Activated CD4-positive, alpha-beta T cell treated with anti-CD3 and anti-CD28 coated beads for 24 hours (primary cell): ENCODE measurements around the gene ERCC6.
A peak's percentile ranks its signal among the peaks of the same experiment; 100 is the strongest.

Source experiments
- DNase-seq, 2 donors: peaks; one replicate each; pipeline ENCODE4 v3.0.0-alpha.2; 2020; ENCODE audit warnings: low read depth in 2 of 2

ERCC6 gene

GRCh38 chr10:49549640-49550346, 10.9 kb upstream of the ERCC6 start:
- DNase-seq, result no peak

DNA sequence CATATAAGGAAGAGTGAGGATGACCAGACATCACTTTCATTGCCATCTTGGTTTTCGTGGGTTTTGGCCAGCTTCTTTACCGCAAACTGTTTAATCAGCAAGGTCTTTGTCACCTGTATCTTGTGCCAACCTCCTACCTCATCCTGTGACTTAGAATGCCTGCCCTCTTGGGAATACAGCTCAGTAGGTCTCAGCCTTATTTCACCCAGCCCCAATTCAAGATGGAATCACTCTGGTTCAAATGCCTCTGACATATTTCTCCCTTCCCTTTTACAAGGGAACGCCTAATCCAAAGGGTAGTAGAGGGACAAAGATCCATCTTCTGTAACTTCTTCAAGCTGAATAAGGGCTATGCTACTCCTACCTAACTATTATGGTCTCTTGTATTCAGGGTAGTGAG, 4.7 kb upstream of the ERCC6 start:
- DNase-seq, result no peak

GRCh38 chr10:49542353-49542752, 3.4 kb upstream of the ERCC6 start:
- no peak for DNase-seq

DNA sequence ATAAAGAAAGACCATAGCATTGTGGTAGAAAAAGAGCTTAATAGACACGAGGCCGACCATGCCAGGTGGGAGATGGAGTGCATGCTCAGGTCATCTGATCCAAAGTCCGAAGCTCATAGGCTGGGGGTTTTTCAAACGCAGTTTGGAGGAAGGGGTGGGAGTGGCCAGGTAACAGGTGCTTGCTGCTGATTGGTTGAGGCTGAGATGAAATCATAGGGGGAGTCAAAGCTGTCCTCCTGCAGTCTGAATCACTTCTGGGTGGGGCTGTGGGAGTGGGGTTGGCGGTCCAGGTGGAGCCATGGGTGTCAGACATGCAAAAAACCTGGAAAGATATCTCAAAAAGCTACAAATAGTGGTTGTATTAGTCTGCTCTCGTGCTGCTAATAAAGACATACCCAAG, 2.8 kb upstream of the ERCC6 start:
- no peak for DNase-seq

DNA sequence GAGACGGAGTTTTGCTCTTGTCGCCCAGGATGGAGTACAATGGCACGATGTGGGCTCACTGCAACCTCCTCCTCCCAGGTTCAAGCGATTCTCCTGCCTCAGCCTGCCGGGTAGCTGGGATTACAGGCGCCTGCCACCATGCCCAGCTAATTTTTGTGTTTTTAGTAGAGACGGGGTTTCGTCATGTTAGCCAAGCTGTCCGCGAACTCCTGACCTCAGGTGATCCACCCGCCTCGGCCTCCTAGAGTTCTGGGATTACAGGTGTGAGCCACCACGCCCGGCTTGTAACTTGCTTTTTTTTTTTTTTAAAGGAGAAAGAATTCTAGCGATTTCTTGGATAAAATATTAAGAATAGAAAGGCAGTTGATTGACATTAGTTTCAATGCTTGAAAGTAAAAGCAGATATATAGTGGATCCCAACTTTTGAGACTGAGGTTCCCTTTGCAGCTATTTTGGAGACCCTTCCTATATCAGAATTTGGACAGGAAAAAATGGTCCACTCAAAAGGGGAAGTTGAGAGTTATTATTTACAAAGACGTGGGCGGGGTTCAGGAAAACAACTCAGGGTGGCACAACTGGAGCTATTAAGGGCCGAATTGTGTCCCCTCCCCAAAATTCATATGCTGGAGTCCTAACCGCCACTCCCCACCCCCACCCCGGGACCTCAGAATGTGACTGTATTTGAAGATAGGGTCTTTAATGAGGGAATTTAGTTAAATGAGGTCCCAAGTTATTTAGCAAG, 1.3 kb upstream of the ERCC6 start:
- DNase-seq, result no peak

GRCh38 chr10:49539320-49539885, 482 bp upstream of the ERCC6 start:
- DNase-seq, result peak in 1 of 2 donors; percentile 1

DNA sequence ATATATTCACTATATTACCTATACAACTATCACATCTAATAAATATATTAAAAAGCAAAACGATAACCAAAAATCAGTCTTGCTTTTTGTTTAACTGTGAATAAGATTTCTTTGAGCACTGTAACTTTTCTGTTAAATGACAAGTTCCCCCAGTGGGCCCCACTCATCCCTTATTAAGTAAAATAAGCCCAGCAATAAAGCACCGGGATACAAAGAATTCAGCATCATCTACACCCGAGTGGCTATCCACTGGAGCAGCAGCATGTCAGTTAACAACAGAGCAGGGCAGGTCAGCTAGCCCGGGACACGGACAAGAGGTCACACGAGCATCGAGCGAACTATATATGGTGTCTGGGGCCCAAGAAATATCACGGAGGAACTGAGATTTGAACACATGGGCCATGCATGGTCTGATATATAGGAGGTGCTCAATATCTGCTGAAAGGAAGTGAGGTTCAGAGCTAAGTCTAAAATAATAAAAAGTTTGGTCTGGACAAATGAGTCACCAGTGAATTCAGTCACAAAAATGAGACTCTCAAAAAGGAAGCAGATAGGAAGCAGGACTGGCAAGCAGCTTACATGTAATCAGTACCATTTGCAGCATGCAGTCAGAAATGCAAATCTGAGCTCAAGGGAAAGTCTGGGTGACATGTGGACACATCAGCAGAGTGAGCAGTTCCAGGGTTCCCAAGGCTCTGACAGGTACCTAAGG, 4.1 kb downstream of the ERCC6 start:
- no peak for DNase-seq

- no peak for DNase-seq
Observed at GRCh38 chr10:49532461-49532860, 6.5 kb downstream of the ERCC6 start.

DNA sequence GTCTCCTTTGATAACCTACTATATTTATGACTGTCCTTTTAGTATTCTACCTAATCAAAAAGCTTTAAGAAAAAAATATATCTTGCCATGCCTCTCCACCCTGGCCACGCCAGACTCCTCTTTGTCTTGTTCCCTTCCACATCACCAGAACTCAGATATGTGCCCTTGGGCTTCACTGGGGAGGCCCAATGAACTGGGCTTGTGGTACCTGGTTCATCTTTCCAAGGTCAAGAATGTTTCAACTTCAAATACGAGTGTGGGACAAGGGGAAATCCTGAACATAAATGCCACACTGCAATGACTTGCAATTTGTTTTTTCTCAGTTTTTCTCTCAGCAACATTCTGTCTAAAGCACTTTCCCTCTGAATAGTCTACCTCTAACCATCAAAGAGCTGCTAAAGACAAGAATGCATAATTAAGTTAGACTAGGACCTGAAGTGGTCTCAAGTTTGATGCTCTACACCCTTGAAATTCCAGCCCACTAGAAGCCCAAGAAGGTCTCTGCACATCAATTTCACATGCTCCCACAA, 9.9 kb downstream of the ERCC6 start:
- no peak for DNase-seq

DNA sequence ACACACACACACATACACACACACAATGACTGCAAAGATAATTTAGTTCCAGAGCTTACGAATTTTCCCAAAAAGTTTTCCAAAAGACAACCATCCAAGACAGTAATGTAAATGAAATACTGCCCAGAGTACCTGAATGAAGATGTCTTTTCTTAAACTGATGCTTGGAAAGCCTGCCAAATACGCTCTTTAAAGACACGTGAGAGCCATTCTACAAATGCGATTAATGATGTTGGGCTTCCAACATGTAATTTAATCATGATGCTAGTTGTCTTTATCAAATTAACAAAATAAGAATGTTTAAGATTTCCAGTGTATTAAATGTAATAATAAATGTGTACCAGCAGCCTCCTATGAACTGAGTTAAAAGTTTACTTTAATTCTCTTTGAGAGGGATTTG, 11.1 kb downstream of the ERCC6 start:
- no peak for DNase-seq

DNA sequence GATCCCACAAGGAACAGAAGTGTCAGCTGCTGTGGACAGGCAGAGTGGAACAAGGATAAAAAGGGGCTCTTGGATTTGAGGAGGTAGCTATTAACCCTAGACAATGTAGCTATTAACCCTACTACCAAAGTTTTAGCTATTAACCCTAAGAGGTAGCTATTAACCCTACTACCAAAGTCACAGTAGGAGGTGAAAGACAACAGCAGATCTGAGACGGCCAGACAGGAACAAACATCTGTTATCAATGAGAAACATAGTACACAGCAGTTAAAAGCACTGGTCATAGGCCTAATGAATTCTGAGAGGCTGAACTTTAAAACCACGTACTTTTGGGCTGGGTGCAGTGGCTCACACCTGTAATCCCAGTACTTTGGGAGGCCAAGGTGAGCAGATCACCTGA, 11.9 kb downstream of the ERCC6 start:
- DNase-seq, result no peak

DNA sequence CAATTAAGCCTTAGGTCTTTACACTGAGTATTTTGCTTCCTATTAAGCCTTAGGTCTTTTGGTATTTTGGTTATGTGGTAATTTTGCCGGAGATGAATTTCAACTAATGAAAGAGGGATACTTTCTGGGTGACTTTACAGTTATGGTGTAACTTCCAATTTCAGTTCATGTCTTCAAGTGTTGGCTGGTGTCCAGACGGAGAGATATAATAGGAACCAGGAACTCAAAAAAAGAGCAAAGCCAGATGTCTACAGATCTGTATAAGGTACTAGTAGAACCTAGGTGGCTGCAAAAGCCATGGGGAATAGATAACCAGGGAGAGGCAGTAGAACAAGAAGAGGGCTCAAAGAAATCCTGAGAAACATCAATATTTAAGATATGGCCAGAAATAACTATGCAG, 12.3 kb downstream of the ERCC6 start:
- DNase-seq, result no peak

DNA sequence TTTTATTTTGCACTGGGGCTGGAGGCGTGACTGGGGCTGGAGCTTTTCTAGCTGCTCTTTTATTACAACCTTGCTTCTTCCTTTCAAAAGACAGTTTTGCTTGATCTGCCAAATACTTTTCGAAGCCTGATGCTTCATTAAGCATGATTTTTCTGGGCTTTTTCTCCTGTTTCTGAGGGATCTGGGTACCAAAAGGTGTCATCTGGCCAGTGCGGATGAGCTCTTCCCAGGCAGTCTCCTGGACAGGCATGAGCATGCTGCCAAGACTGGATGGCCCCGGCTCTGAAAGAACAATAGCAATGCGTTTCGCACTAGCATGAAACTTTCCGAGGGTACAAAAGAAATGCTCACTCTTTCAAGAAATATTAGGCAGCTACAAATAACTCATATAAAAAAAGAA, 14.4 kb downstream of the ERCC6 start:
- no peak for DNase-seq

DNA sequence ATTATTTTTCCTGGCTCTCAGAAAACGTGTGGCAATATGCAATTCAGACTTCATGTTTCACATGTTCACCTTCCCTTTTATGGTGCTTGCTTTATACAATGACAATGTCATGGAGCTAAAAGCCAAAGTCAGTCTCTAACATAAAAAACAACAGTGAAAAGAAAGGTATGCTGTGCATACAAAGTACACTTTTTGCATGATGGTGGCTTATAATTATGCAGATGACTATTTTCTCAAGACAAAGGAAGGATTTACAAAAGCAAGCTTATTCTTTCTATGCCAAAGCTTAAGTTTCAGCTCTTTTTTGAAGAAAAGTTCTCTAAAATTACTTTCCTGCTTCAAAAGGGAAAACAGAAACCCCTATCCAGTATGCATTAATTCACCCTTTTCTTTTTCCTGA, 15.6 kb downstream of the ERCC6 start:
- no peak for DNase-seq

DNA sequence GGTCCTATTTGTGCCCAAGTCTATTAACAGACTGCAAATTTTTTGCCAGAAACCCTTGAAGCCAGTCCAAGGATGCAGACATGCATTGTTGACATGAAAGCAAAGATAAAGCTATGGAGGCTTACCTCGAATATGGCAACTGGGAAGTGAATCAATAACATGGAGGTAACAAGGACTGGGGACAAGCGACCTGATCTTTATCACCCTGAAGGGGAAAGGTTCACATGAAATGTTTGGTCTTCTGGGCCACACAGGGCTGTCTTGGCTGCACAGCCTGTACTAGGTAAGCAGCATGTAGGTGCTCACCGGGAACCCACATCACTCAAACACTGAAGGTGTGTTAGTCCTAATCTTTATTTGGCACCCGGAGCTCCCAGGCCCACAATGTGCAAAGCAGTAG, 17.9 kb downstream of the ERCC6 start:
- no peak for DNase-seq

DNA sequence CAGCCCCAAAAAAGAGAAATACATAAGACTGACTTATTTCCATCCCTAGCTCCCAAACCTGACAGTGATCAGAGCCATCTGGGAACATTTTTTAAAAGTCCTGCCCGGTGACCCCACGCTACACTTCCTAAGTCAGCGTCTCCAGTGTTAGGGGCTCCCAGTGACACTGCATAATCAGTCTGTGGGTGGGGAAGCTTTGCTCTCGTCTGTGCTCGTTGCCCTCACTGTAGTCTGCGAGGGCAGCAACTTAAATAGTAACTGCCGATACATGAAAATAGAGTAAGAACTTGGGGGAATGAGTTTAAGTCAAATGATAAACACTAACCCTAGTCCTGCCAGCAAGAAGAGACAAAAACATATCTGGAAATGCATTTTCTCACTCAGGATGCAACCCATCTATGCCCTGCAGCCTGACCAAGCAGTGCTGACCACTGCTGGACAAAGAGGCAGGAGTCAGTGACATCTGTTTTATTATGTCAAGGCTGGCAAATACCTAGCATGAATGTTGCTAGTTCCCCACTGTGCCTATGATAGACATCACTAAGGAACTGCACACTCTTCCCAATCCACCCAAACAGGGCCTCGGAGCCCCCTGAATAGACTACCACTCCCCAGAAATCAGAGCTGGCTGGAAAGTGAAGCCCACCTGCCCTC, 18.7 kb downstream of the ERCC6 start:
- DNase-seq, result no peak

DNA sequence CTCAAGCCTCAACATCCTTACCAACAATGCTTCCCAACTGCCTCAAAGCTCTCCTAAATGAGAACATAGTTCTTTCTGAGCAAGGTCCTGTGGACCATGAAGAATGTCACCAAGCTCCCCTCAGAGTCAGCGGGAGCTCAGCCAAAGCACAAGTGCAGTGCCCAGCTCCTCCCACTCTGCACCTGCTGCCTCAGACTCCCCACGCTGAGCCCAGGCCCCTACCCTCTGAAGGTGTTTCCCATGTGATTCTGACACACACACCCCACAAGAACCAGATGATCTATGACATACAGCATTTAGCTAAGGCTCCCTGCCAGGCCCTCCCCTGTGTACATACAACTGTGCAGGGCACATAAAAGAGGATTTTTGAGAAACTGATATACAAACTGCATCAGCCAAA, 19.2 kb downstream of the ERCC6 start:
- no peak for DNase-seq

- no peak for DNase-seq
Observed at GRCh38 chr10:49518982-49519578, 19.8 kb downstream of the ERCC6 start.

DNA sequence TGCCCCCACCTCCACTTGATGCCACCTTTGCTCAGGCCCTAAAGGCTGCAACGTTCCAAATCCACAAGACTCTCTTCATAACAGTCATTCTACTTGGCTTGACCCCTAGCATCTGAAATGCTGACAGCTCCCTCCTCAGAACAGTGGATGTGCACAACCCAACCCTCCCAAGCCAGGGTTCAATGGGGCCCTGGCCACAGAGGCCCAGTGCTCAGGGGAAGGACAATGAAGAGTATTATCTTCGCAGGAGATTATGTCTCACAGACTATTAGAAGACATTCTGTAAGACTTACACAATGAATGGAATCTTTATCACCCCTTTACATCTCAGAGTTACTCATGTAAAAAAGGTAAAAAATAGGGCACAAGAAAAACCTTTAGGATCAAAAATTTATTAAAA, 20.4 kb downstream of the ERCC6 start:
- DNase-seq, result no peak

GRCh38 chr10:49516216-49516970, 22.5 kb downstream of the ERCC6 start:
- no peak for DNase-seq
